ENCODE measurements around the gene IMMP2L. TPM values are rescaled to one million over a fixed set of nuclear protein-coding genes. Genes with fewer than 3 reads are reported as not detected.

The IMMP2L gene
- total and polyA plus RNA-seq, 2 of the 4 experiments (the other 2 are of a cell fraction) = 5.8 to 9.3 TPM

DNA sequence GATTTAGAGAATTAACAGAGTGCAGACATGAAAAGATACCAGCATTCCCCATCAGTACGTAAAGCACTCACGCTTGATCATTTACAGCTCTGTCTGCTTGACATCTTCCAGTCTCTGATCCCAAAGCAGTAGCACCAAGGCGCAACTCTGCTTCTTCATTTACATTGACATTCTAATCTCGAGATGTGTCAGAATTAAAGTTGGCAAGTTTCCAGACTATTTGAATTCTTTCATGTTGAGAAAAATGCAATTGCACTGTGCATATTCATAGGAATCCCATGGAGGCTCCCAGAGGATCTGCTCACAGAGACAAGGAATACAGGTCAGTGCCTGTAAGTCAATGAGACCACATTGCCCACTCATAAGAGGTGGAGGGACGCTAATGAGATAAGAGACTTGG is 287.4 kb downstream of the IMMP2L start:
- ATAC-seq (ENCODE audit: low read depth) = peak; percentile 40; the same call in 1 of the 2 replicates
- Histone ChIP-seq H3K27me3 (ENCODE audit: control insufficient read depth, insufficient read depth, low read length) (no peaks in the 10 kb centered on the region), H2AFZ (replicated peaks; ENCODE audit: low read length, poor library complexity) (no peak overlapping the region), H4K20me1 (ENCODE audit: insufficient read depth, low read length) (no peaks in the 10 kb centered on the region), H3K4me2 (ENCODE audit: low read depth, low read length) (no peak overlapping the region), H3K14ac (replicated peaks; ENCODE audit: low read depth, low read length) (no peak overlapping the region), H2BK120ac (ENCODE audit: low read depth, low read length) (no peak overlapping the region), H3K4me3 (ENCODE audit: insufficient read depth, low read depth, low read length) (no peak overlapping the region), H3K9me3 (ENCODE audit: control insufficient read depth, insufficient read depth, low read length) (no peaks in the 10 kb centered on the region), H3K23ac (ENCODE audit: low read depth, low read length) (no peak overlapping the region), H2BK5ac (ENCODE audit: low read depth, low read length, poor library complexity, severe bottlenecking) (no peak overlapping the region), H3K9ac (ENCODE audit: low read depth, low read length) (no peak overlapping the region), H3K18ac (ENCODE audit: low read depth, low read length) (no peak overlapping the region), H3K79me1 (ENCODE audit: low read depth in 1 of 2, low read length in 2 of 2) (no peaks in the 10 kb centered on the region), H2AK5ac (ENCODE audit: low read depth, low read length) (no peak overlapping the region), H3K4me1 (ENCODE audit: control insufficient read depth, insufficient read depth, low read length) (no peaks in the 10 kb centered on the region), H3K27ac (ENCODE audit: insufficient read depth, low read length) (no peak overlapping the region), H2BK20ac (ENCODE audit: low read depth, low read length) (no peak overlapping the region), H3K56ac (ENCODE audit: extremely low read depth, insufficient read depth, low read length) (no peak overlapping the region), H3K9me1 (ENCODE audit: insufficient read depth, low read length) (no peaks in the 10 kb centered on the region), H2AK9ac (replicated peaks; ENCODE audit: low read depth, low read length, poor library complexity) (no peak overlapping the region), H4K8ac (ENCODE audit: low read depth in 2 of 2, low read length in 2 of 2) (no peak overlapping the region), H3K36me3 (ENCODE audit: control insufficient read depth, insufficient read depth, low read length) (no peaks in the 10 kb centered on the region), H4K91ac (ENCODE audit: insufficient read depth, low read depth, low read length) (no peak overlapping the region), H2BK15ac (ENCODE audit: low read depth, low read length) (no peak overlapping the region), H4K5ac (ENCODE audit: low read depth, low read length) (no peak overlapping the region), H3K4ac (ENCODE audit: low read depth, low read length) (no peak overlapping the region)
- BruUV-seq (replicated peaks) = no TSS peak
- intact Hi-C loops (cut with micrococcal nuclease) = loop anchor here (5.0 kb wide), 1 partner anchor 87 kb away; no protein-coding TSS in a partner anchor
- WGBS, 2 experiments (ENCODE audit: extremely low coverage in 2 of 2, insufficient read length in 1 of 2) = no CpG with 5 or more reads among the region's 5 CpGs
- ChIA-PET CTCF (no interaction called here), POLR2A (ENCODE audit: unreplicated experiment) (no interaction called here)
- TF ChIP-seq POLR2A (IDR thresholded peaks at IDR 0.05; ENCODE audit: low read depth, low read length) (no peak), MAFK (IDR thresholded peaks at IDR 0.05; ENCODE audit: low read depth, low read length) (no peak), MAZ (IDR thresholded peaks at IDR 0.05; ENCODE audit: borderline replicate concordance, low read depth, low read length) (no peak), RCOR1 (IDR thresholded peaks at IDR 0.05; ENCODE audit: insufficient replicate concordance, low read length) (no peak), CTCF (conservative IDR thresholded peaks at IDR 0.05; ENCODE audit: low read depth, low read length) (no peak), FOS (IDR thresholded peaks at IDR 0.05; ENCODE audit: low read depth, low read length) (no peak), NFE2L2 (IDR thresholded peaks at IDR 0.05; ENCODE audit: low read depth, low read length) (no peak), CHD1 (IDR thresholded peaks at IDR 0.05; ENCODE audit: low read depth, low read length) (no peak), BHLHE40 (IDR thresholded peaks at IDR 0.05; ENCODE audit: low read depth, low read length) (no peak), USF2 (IDR thresholded peaks at IDR 0.05; ENCODE audit: low read depth, low read length) (no peak), MXI1 (IDR thresholded peaks at IDR 0.05; ENCODE audit: borderline replicate concordance, low read depth, low read length) (no peak), CEBPB (IDR thresholded peaks at IDR 0.05; ENCODE audit: low read depth, low read length) (no peak), RFX5 (IDR thresholded peaks at IDR 0.05; ENCODE audit: low read depth, low read length) (no peak), SMC3 (IDR thresholded peaks at IDR 0.05; ENCODE audit: low read depth, low read length) (no peak), RAD21 (IDR thresholded peaks at IDR 0.05; ENCODE audit: low read length) (no peak)
- TF ChIP-seq, protein P1, sequence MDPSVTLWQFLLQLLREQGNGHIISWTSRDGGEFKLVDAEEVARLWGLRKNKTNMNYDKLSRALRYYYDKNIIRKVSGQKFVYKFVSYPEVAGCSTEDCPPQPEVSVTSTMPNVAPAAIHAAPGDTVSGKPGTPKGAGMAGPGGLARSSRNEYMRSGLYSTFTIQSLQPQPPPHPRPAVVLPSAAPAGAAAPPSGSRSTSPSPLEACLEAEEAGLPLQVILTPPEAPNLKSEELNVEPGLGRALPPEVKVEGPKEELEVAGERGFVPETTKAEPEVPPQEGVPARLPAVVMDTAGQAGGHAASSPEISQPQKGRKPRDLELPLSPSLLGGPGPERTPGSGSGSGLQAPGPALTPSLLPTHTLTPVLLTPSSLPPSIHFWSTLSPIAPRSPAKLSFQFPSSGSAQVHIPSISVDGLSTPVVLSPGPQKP (IDR thresholded peaks at IDR 0.05; ENCODE audit: borderline replicate concordance, low read depth, low read length) = no peak
- in situ Hi-C loops (cut with MboI; ENCODE audit: low sequenced_read_pairs) = no loop called here
- peak; percentile 43 for DNase-seq
- dilution Hi-C loops (cut with HindIII; ENCODE audit: low sequenced_read_pairs, unreplicated experiment) = no loop called here
